LHCN-M2 (cell line): ENCODE data around the gene SNCAIP. TPM values are rescaled to one million over a fixed set of nuclear protein-coding genes. Genes with fewer than 3 reads are reported as not detected.
A peak's percentile ranks its signal among the peaks of the same experiment; 100 is the strongest.

Experiments
- DNase-seq: peaks from one replicate; pipeline ENCODE4 v3.0.0-alpha.2; 2012; ENCODE audit warnings: low read depth
- total RNA-seq: library from RNA; depleted of rRNA; stranded (reverse); fragments of >200 nt; gene quantifications from 2 replicates; pipeline ENCODE4 v1.2.3, GENCODE V29; 2014

SNCAIP gene
- total RNA-seq, 1 experiment from 2014 or later: not detected

- DNase-seq: no peak
Observed at GRCh38 chr5:122423221-122423620, 111.2 kb downstream of the SNCAIP start.

- DNase-seq: no peak
Observed at GRCh38 chr5:122424132-122424531, 112.1 kb downstream of the SNCAIP start.

- no peak for DNase-seq
Observed at GRCh38 chr5:122426301-122426700, 114.3 kb downstream of the SNCAIP start.

- DNase-seq: no peak
Observed at GRCh38 chr5:122427621-122428020, 115.6 kb downstream of the SNCAIP start.

- DNase-seq: no peak
Observed at GRCh38 chr5:122429545-122430318, 117.7 kb downstream of the SNCAIP start.

GRCh38 chr5:122430319-122430586 lies 118.2 kb downstream of the SNCAIP start:
- no peak for DNase-seq

GRCh38 chr5:122431298-122431697 lies 119.3 kb downstream of the SNCAIP start:
- no peak for DNase-seq

- no peak for DNase-seq
Observed at GRCh38 chr5:122434205-122434970, 122.4 kb downstream of the SNCAIP start.

GRCh38 chr5:122435234-122435633 lies 123.2 kb downstream of the SNCAIP start:
- no peak for DNase-seq

GRCh38 chr5:122435761-122436160 lies 123.7 kb downstream of the SNCAIP start:
- DNase-seq: no peak

GRCh38 chr5:122436615-122437014 lies 124.6 kb downstream of the SNCAIP start:
- DNase-seq: no peak

- DNase-seq: no peak
Observed at GRCh38 chr5:122439645-122440044, 127.6 kb downstream of the SNCAIP start.

GRCh38 chr5:122442938-122443337 lies 130.9 kb downstream of the SNCAIP start:
- DNase-seq: no peak

- DNase-seq: no peak
Observed at GRCh38 chr5:122444411-122444810, 132.4 kb downstream of the SNCAIP start.

- DNase-seq: no peak
Observed at GRCh38 chr5:122445070-122445469, 133.0 kb downstream of the SNCAIP start.

- DNase-seq: no peak
Observed at GRCh38 chr5:122447072-122447471, 135.0 kb downstream of the SNCAIP start.

- DNase-seq: no peak
Observed at GRCh38 chr5:122447879-122448278, 135.8 kb downstream of the SNCAIP start.

- no peak for DNase-seq
Observed at GRCh38 chr5:122454541-122454940, 142.5 kb downstream of the SNCAIP start.

GRCh38 chr5:122455939-122456338 lies 143.9 kb downstream of the SNCAIP start:
- no peak for DNase-seq

GRCh38 chr5:122457178-122457826 lies 145.3 kb downstream of the SNCAIP start:
- no peak for DNase-seq

GRCh38 chr5:122458278-122458872 lies 146.3 kb downstream of the SNCAIP start:
- DNase-seq: peak; percentile 15

GRCh38 chr5:122462486-122462885 lies 150.4 kb downstream of the SNCAIP start:
- DNase-seq: no peak
